Measurements from ENCODE around the gene ZNF516. TPM values are rescaled to one million over a fixed set of nuclear protein-coding genes. Genes with fewer than 3 reads are reported as not detected.

The ZNF516 gene
- total and polyA plus RNA-seq, 9 donors: 13.5 to 110 (median 95.2) TPM

GRCh38 chr18:76338088-76338487 is 157.0 kb downstream of the ZNF516 start:
- Histone ChIP-seq H3K9me3 (no peaks in the 10 kb centered on the region), H3K27me3 (no peaks in the 10 kb centered on the region), H3K36me3 (no peaks in the 10 kb centered on the region), H3K4me1 (ENCODE audit: insufficient read depth) (peaks cover 2% of the 10 kb centered on the region), H3K27ac (no peak overlapping the region), H3K4me3 (no peak overlapping the region)
- intact Hi-C loops (cut with DNase I): no loop called here
- TF ChIP-seq EP300 (IDR thresholded peaks at IDR 0.05): no peak
- TF ChIP-seq POLR2A (IDR thresholded peaks at IDR 0.05): no peak
- TF ChIP-seq, protein P1, sequence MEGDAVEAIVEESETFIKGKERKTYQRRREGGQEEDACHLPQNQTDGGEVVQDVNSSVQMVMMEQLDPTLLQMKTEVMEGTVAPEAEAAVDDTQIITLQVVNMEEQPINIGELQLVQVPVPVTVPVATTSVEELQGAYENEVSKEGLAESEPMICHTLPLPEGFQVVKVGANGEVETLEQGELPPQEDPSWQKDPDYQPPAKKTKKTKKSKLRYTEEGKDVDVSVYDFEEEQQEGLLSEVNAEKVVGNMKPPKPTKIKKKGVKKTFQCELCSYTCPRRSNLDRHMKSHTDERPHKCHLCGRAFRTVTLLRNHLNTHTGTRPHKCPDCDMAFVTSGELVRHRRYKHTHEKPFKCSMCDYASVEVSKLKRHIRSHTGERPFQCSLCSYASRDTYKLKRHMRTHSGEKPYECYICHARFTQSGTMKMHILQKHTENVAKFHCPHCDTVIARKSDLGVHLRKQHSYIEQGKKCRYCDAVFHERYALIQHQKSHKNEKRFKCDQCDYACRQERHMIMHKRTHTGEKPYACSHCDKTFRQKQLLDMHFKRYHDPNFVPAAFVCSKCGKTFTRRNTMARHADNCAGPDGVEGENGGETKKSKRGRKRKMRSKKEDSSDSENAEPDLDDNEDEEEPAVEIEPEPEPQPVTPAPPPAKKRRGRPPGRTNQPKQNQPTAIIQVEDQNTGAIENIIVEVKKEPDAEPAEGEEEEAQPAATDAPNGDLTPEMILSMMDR (IDR thresholded peaks at IDR 0.05): no peak
- WGBS, 3 donors: 91 to 94% (median 92%) methylated on average over 9 of the region's 9 CpGs
- DNase-seq: no peak

DNA sequence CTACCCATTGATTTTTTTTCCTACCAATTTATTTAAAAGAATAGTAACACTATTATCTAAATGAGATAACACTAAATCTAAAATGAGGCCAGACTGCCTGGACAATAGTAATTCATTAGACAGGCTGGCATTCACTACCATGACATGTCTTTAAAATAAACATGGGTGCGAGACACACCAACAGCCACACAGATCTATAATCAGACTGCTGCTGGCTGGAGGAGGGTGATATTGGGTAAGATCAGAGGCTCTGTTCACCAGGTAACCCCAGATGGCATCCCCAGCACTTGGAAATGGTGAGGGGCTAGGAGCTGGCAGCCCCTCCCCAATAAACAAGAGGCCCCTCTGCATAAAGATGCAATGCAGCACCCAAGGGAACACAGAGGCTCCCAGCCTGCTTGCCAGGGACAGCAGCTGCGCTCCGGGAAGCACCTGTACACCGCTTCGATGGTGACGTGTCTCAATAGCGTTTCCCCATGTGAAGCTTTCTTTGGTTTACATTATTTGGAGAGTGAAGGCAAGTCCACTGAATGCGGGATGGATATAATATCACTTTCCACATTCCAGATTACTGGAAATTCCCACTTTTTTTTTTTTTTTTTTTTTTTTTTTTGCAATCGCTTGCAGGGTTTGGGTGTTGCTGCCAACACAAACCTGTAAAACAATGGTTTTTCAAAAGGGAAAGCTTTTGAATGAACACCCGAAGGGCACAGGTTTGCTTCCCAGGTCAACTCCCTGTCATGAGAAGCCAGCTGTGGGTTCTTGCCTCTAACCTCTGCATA is 159.0 kb downstream of the ZNF516 start:
- no peak overlapping the region for H3K27ac ChIP-seq
- H3K9me3 ChIP-seq: no peaks in the 10 kb centered on the region
- intact Hi-C loops (cut with DNase I): no loop called here
- TF ChIP-seq, protein P1 (IDR thresholded peaks at IDR 0.05): no peak
- no peak for TF ChIP-seq POLR2A (IDR thresholded peaks at IDR 0.05)
- TF ChIP-seq EP300 (IDR thresholded peaks at IDR 0.05): no peak
- H3K4me3 ChIP-seq: no peak overlapping the region
- H3K36me3 ChIP-seq: no peaks in the 10 kb centered on the region
- H3K27me3 ChIP-seq: no peaks in the 10 kb centered on the region
- no peaks in the 10 kb centered on the region for H3K4me1 ChIP-seq (ENCODE audit: insufficient read depth)
- no peak for DNase-seq
- WGBS, 3 donors: 84 to 87% (median 85%) methylated on average over 10 of the region's 10 CpGs

- Histone ChIP-seq H3K27me3 (no peaks in the 10 kb centered on the region), H3K4me1 (ENCODE audit: insufficient read depth) (no peaks in the 10 kb centered on the region), H3K27ac (no peak overlapping the region), H3K36me3 (no peaks in the 10 kb centered on the region), H3K9me3 (no peaks in the 10 kb centered on the region), H3K4me3 (no peak overlapping the region)
- intact Hi-C loops (cut with DNase I): no loop called here
- TF ChIP-seq EP300 (IDR thresholded peaks at IDR 0.05) (no peak), POLR2A (IDR thresholded peaks at IDR 0.05) (no peak)
- TF ChIP-seq, protein P1 (IDR thresholded peaks at IDR 0.05): no peak
- whole genome bisulfite sequencing, 3 donors: 74 to 86% (median 80%) methylated on average over 4 of the region's 4 CpGs
- no peak for DNase-seq
Measured at GRCh38 chr18:76328140-76328539, 166.9 kb downstream of the ZNF516 start.

DNA sequence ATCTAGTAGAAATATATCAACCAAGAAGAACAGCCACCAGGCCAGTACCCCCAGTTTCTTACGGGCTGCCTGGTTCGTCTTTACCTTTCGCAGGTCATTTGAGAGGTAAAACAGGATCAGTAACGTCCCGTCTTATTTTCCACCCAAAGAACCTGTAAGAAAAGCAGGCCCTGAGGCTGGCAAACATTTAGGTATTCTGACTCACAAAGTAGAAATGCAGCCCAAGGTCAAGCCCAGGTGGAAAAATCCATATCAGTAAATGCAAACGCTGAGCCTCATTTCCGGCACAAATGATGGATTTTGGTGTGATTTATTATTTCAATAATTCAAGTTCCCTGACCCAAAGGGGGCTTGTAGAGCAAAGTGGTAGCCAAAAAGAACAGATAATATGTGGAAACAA is 171.2 kb downstream of the ZNF516 start:
- intact Hi-C loops (cut with DNase I): no loop called here
- Histone ChIP-seq H3K4me3 (no peak overlapping the region), H3K4me1 (ENCODE audit: insufficient read depth) (no peaks in the 10 kb centered on the region), H3K9me3 (no peaks in the 10 kb centered on the region), H3K27ac (no peak overlapping the region), H3K36me3 (no peaks in the 10 kb centered on the region), H3K27me3 (no peaks in the 10 kb centered on the region)
- 87 to 91% (median 88%) methylated on average over 7 of the region's 7 CpGs for WGBS, 3 donors
- TF ChIP-seq POLR2A (IDR thresholded peaks at IDR 0.05) (no peak), EP300 (IDR thresholded peaks at IDR 0.05) (no peak)
- TF ChIP-seq, protein P1 (IDR thresholded peaks at IDR 0.05): no peak
- no peak for DNase-seq
